Pons (tissue), 1 donor: ENCODE results near the gene KCNN4.
A peak's percentile ranks its signal among the peaks of the same experiment; 100 is the strongest.
"Not testable (repeated sequence)": the region's sequence is repeated elsewhere in the genome, so short reads cannot be mapped to it uniquely, and the experiment has no call there.

Experiments used
- DNase-seq: peaks from one replicate; pipeline ENCODE4 v3.0.0-alpha.2; 2016; ENCODE audit warnings: low spot score

KCNN4 gene

GRCh38 chr19:43798546-43799409 is 18.0 kb upstream of the KCNN4 start:
- DNase-seq = no peak

- no peak for DNase-seq
Measured at GRCh38 chr19:43798026-43798545, 17.3 kb upstream of the KCNN4 start.

GRCh38 chr19:43797556-43797955 is 16.8 kb upstream of the KCNN4 start:
- no peak for DNase-seq

GRCh38 chr19:43797118-43797517 is 16.3 kb upstream of the KCNN4 start:
- peak; percentile 64 for DNase-seq

GRCh38 chr19:43790587-43790986 is 9.8 kb upstream of the KCNN4 start:
- no peak for DNase-seq

GRCh38 chr19:43789029-43789428 is 8.3 kb upstream of the KCNN4 start:
- no peak for DNase-seq

GRCh38 chr19:43786665-43787064 is 5.9 kb upstream of the KCNN4 start:
- no peak for DNase-seq

GRCh38 chr19:43784981-43785808 is 4.4 kb upstream of the KCNN4 start:
- peak; percentile 71 for DNase-seq

GRCh38 chr19:43784241-43784980 is 3.6 kb upstream of the KCNN4 start:
- no peak for DNase-seq

GRCh38 chr19:43783636-43784035 is 2.9 kb upstream of the KCNN4 start:
- DNase-seq = no peak

- no peak for DNase-seq
Measured at GRCh38 chr19:43782689-43783231, 2.0 kb upstream of the KCNN4 start.

- DNase-seq = no peak
Measured at GRCh38 chr19:43782311-43782660, 1.5 kb upstream of the KCNN4 start.

- no peak for DNase-seq
Measured at GRCh38 chr19:43781630-43782310, 997 bp upstream of the KCNN4 start.

- no peak for DNase-seq
Measured at GRCh38 chr19:43779820-43780219, 953 bp downstream of the KCNN4 start.

GRCh38 chr19:43779147-43779819 is 1.5 kb downstream of the KCNN4 start:
- no peak for DNase-seq

- DNase-seq = no peak
Measured at GRCh38 chr19:43778651-43779050, 2.1 kb downstream of the KCNN4 start.

- peak; percentile 47 for DNase-seq
Measured at GRCh38 chr19:43777163-43777695, 3.5 kb downstream of the KCNN4 start.

GRCh38 chr19:43776286-43776685 is 4.5 kb downstream of the KCNN4 start:
- no peak for DNase-seq

GRCh38 chr19:43775299-43775890 is 5.4 kb downstream of the KCNN4 start:
- DNase-seq = no peak

- not testable (repeated sequence) for DNase-seq
Measured at GRCh38 chr19:43774940-43775258, 5.9 kb downstream of the KCNN4 start.
